BJ (cell line): ENCODE data around the gene KLHDC10. TPM values are rescaled to one million over a fixed set of nuclear protein-coding genes. Genes with fewer than 3 reads are reported as not detected.
"Not testable (repeated sequence)": the region's sequence is repeated elsewhere in the genome, so short reads cannot be mapped to it uniquely, and the experiment has no call there.

Source experiments
- CTCF ChIA-PET: fragments of 350-600 bp; formaldehyde crosslinking; extraction: SDS; loops from one replicate; lab custom pipeline; 2021; ENCODE audit warnings: antibody characterized with exemption, inconsistent platforms; lab: Yijun Ruan, JAX
- POLR2A ChIA-PET: fragments of 300-600 bp; sonication (Branson Sonifier 250); formaldehyde crosslinking; extraction: SDS; loops from one replicate; lab custom pipeline; 2021; ENCODE audit warnings: antibody characterized with exemption; lab: Charles Lee
- DNase-seq: peaks from one replicate; pipeline ENCODE4 v3.0.0-alpha.2; 2011; ENCODE audit warnings: low read depth
- H3K27me3 ChIP-seq: 2 replicates; pipeline ENCODE4 v1.6.0; 2011; ENCODE audit warnings: low read length; ENCODE audit not compliant: control insufficient read depth, insufficient read depth
- H3K36me3 ChIP-seq: 2 replicates; pipeline ENCODE4 v1.5.1; 2011; ENCODE audit warnings: low read length; ENCODE audit not compliant: control insufficient read depth, insufficient read depth
- H3K4me3 ChIP-seq: 2 replicates; pipeline ENCODE4 v1.5.1; 2011; ENCODE audit warnings: low read depth, mild to moderate bottlenecking, control low read depth, low read length
- polyA plus RNA-seq: library from polyadenylated mRNA; depleted of rRNA; stranded (reverse); fragments of >200 nt; gene quantifications from 2 replicates; pipeline ENCODE4 v1.2.3, GENCODE V29; 2011
- TF ChIP-seq, protein P1 (sequence below): IDR thresholded peaks from 2 replicates; pipeline ENCODE4 v1.5.1; 2011; ENCODE audit warnings: low read depth, mild to moderate bottlenecking, control low read depth, inconsistent platforms, low read length, moderate library complexity; ENCODE audit not compliant: insufficient read depth

KLHDC10 gene
- polyA plus RNA-seq, 1 experiment: 15.9 TPM

DNA sequence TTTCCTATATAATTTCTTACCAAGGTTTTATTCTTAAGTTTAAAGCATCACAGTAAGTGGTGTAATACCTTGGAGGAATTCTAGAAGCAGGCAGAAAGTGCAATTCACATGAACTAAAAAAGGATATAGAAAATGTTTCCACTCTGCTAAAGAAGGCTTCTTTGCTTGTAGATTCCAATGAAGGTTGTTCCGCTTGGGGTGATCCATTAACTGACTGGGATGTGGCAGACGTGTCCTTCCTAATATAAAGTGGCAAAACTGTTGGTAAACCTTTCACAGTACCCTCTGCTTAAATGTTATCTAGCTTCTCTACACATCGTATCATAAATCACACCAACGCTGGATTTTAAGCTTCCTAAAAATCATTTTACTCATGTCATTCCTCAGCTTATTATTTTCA is 21.4 kb upstream of the KLHDC10 start:
- ChIA-PET CTCF (interaction anchor here (1.0 kb wide), 1 partner anchor 9 kb away, joined by 3 read pairs; no protein-coding TSS in a partner anchor), POLR2A (no interaction called here)
- H3K36me3 ChIP-seq: peaks cover 2% of the 10 kb centered on the region; the same call in 1 of the 2 replicates
- no peak for DNase-seq
- H3K27me3 ChIP-seq: no peaks in the 10 kb centered on the region
- H3K4me3 ChIP-seq: no peak overlapping the region
- TF ChIP-seq, protein P1, sequence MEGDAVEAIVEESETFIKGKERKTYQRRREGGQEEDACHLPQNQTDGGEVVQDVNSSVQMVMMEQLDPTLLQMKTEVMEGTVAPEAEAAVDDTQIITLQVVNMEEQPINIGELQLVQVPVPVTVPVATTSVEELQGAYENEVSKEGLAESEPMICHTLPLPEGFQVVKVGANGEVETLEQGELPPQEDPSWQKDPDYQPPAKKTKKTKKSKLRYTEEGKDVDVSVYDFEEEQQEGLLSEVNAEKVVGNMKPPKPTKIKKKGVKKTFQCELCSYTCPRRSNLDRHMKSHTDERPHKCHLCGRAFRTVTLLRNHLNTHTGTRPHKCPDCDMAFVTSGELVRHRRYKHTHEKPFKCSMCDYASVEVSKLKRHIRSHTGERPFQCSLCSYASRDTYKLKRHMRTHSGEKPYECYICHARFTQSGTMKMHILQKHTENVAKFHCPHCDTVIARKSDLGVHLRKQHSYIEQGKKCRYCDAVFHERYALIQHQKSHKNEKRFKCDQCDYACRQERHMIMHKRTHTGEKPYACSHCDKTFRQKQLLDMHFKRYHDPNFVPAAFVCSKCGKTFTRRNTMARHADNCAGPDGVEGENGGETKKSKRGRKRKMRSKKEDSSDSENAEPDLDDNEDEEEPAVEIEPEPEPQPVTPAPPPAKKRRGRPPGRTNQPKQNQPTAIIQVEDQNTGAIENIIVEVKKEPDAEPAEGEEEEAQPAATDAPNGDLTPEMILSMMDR: no peak

DNA sequence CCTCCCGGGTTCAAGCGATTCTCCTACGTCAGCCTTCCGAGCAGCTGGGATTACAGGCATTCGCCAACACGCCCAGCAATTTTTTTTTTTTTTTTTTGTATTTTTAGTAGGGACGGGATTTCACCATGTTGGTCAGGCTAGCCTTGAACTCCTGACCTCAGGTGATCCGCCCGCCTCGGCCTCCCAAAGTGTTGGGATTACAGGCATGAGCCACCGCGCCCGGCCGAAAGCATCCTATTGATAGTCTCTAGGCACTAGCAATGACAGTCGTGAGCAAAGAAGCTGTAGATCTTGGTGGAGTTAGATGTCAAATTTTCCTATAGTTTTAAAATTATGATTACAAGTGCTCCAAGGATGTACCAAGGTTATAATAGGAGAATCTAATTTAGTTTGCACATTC is 18.1 kb upstream of the KLHDC10 start:
- H3K4me3 ChIP-seq, DNase-seq, H3K36me3 ChIP-seq, H3K27me3 ChIP-seq, POLR2A ChIA-PET: not testable (repeated sequence)
- CTCF ChIA-PET: interaction anchor here (0.6 to 1.2 kb wide), 3 partner anchors 10 to 18 kb away, joined by 3 to 4 read pairs (median 4); partner anchors contain the start of gene KLHDC10

DNA sequence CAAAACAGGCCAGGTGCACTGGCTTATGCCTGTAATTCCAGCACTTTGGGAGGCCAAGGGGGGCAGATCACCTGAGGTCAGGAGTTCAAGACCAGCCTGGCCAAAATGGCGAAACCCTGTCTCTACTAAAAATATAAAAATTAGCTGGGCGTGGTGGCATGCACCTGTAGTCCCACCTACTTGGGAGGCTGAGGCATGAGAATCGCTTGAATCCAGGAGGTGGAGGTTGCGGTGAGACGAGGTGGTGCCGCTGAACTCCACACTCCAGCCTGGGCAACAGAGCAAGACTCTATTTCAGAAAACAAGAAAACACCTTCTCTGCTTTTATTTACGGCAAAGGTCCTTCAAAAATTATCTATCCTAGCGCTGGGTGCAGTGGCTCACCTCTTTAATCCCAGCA is 15.1 kb upstream of the KLHDC10 start:
- H3K36me3 ChIP-seq, H3K4me3 ChIP-seq, CTCF ChIA-PET, DNase-seq, H3K27me3 ChIP-seq, POLR2A ChIA-PET: not testable (repeated sequence)

DNA sequence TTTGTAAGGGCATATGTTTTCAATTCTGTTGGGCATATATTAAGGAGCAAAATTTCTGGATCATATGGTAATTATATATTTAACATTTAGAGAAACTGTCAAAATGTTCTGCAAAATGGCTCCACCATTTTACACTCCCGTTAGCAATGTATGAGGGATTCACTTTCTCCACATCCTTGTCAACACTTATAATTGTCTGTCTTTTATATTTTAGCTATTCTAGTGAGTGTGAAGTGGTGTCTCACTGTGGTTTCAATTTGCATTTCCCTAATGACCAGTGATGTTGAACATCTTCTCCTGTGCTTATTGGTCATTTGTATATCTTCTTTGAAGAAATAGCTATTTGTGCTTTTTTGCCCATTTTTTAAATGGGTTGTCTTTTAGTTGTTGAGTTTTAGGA is 8.1 kb upstream of the KLHDC10 start:
- no peak for DNase-seq
- ChIA-PET CTCF (interaction anchor here (0.8 to 2.1 kb wide), 3 partner anchors 9 to 695 kb away, joined by 4 to 10 read pairs (median 6); no protein-coding TSS in a partner anchor), POLR2A (no interaction called here)
- H3K27me3 ChIP-seq: no peaks in the 10 kb centered on the region
- no peaks in the 10 kb centered on the region for H3K36me3 ChIP-seq
- no peak overlapping the region for H3K4me3 ChIP-seq
- TF ChIP-seq, protein P1: no peak

DNA sequence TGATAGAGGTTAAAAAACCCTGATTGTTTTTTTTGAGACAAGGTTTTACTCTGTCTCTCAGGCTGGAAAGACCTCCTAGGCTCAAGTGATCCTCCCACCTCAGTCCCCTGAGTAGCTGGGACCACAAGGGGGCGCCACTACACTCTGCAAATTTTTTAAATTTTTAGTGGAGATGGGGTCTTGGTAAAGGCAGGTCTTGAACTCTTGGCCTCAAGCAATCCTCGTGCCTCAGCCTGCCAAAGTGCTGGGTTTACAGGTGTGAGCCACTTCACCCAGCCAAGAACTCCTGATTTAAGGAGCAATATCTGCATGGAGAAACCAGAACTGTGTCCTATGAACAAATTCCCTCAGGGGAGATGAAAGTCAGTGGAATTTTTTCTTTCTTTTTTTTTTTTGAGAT is 7.3 kb upstream of the KLHDC10 start:
- Histone ChIP-seq H3K36me3 (no peaks in the 10 kb centered on the region), H3K4me3 (no peak overlapping the region), H3K27me3 (no peaks in the 10 kb centered on the region)
- no peak for DNase-seq
- CTCF ChIA-PET: interaction anchor here (0.6 to 2.1 kb wide), 8 partner anchors 233 to 724 kb away, joined by 3 to 10 read pairs (median 3); no protein-coding TSS in a partner anchor
- POLR2A ChIA-PET: no interaction called here
- TF ChIP-seq, protein P1: peak; percentile 84

DNA sequence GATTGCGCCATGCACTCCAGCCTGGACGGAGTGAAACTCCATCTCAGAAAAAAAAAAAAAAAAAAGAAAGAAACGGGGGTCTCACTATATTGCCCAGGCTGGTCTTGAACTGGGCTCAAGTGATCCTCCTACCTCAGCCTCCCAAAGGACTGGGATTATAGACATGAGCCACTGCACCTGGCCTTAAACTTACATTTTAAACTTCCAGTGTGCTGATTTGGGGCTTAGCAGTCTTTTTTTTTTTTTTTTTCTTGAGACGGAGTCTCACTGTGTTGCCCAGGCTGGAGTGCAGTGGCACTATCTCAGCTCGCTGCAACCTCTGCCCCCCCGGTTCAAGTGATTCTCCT is 5.8 kb upstream of the KLHDC10 start:
- CTCF ChIA-PET: interaction anchor here (1.0 to 1.1 kb wide), 2 partner anchors 23 to 659 kb away, joined by 3 to 4 read pairs; no protein-coding TSS in a partner anchor
- H3K36me3 ChIP-seq, DNase-seq, POLR2A ChIA-PET, H3K27me3 ChIP-seq, H3K4me3 ChIP-seq: not testable (repeated sequence)
